ENCODE measurements around the gene BTN2A1. TPM values are rescaled to one million over a fixed set of nuclear protein-coding genes. Genes with fewer than 3 reads are reported as not detected.
"Not testable (repeated sequence)": the region's sequence is repeated elsewhere in the genome, so short reads cannot be mapped to it uniquely, and the experiment has no call there.

Gene BTN2A1
- total RNA-seq, 2 experiments from 2014 or later, result 15.4 to 23.4 TPM

GRCh38 chr6:26502165-26502564 is 44.4 kb downstream of the BTN2A1 start:
- Histone ChIP-seq H3K4me3 (ENCODE audit: low read depth, low read length, poor library complexity, severe bottlenecking) (peak overlapping the region; percentile 53), H3K4me2 (ENCODE audit: low read length) (peak overlapping the region; percentile 88), H3K4me1 (ENCODE audit: insufficient read depth, low read length, poor library complexity, severe bottlenecking) (peaks cover 64% of the 10 kb centered on the region), H3K9me3 (ENCODE audit: low read length) (peaks cover 4% of the 10 kb centered on the region; the same call in 1 of the 2 replicates), H3K36me3 (ENCODE audit: insufficient read depth, low read length) (no peaks in the 10 kb centered on the region), H3K79me2 (ENCODE audit: insufficient read depth, low read depth, low read length) (no peaks in the 10 kb centered on the region), H2AFZ (ENCODE audit: low read length) (peak overlapping the region; percentile 57; the same call in 1 of the 2 replicates), H3K27ac (ENCODE audit: low read depth, low read length, poor library complexity, severe bottlenecking) (peak overlapping the region; percentile 98), H3K9me2 (ENCODE audit: insufficient read depth, low read length) (no peaks in the 10 kb centered on the region), H4K20me1 (ENCODE audit: insufficient read depth, low read length) (no peaks in the 10 kb centered on the region)
- BruUV-seq (replicated peaks), result no TSS peak
- intact Hi-C loops (cut with micrococcal nuclease; ENCODE audit: unreplicated experiment), result loop anchor here (2.0 kb wide), 1 partner anchor 35 kb away; no protein-coding TSS in a partner anchor
- DNase-seq (ENCODE audit: low spot score), result peak; percentile 92
- CTCF ChIA-PET (ENCODE audit: unreplicated experiment), result interaction anchor here (1.0 to 1.1 kb wide), 2 partner anchors 17 to 18 kb away, joined by 3 to 4 read pairs; no protein-coding TSS in a partner anchor
- POLR2A ChIA-PET, result interaction anchor here (0.7 to 5.0 kb wide), 12 partner anchors 10 to 343 kb away, joined by 3 to 32 read pairs (median 13); partner anchors contain the start of gene HMGN4
- no peak for TF ChIP-seq EZH2phosphoT487 (IDR thresholded peaks at IDR 0.05; ENCODE audit: borderline replicate concordance, low read depth, low read length)
- TF ChIP-seq CTCF (conservative IDR thresholded peaks at IDR 0.05; ENCODE audit: low read length), result no peak

- no peaks in the 10 kb centered on the region for H3K9me2 ChIP-seq (ENCODE audit: insufficient read depth, low read length)
- TF ChIP-seq EZH2phosphoT487 (IDR thresholded peaks at IDR 0.05; ENCODE audit: borderline replicate concordance, low read depth, low read length), result no peak
- no peak for TF ChIP-seq CTCF (conservative IDR thresholded peaks at IDR 0.05; ENCODE audit: low read length)
- peaks cover 60% of the 10 kb centered on the region for H3K4me1 ChIP-seq (ENCODE audit: insufficient read depth, low read length, poor library complexity, severe bottlenecking)
- no peaks in the 10 kb centered on the region for H3K36me3 ChIP-seq (ENCODE audit: insufficient read depth, low read length)
- peak overlapping the region; percentile 98 for H3K27ac ChIP-seq (ENCODE audit: low read depth, low read length, poor library complexity, severe bottlenecking)
- peaks cover 4% of the 10 kb centered on the region; the same call in 1 of the 2 replicates for H3K9me3 ChIP-seq (ENCODE audit: low read length)
- peak overlapping the region; percentile 53 for H3K4me3 ChIP-seq (ENCODE audit: low read depth, low read length, poor library complexity, severe bottlenecking)
- peak overlapping the region; percentile 88 for H3K4me2 ChIP-seq (ENCODE audit: low read length)
- H4K20me1 ChIP-seq (ENCODE audit: insufficient read depth, low read length), result no peaks in the 10 kb centered on the region
- ChIA-PET CTCF (ENCODE audit: unreplicated experiment) (interaction anchor here (1.0 to 1.1 kb wide), 2 partner anchors 17 to 18 kb away, joined by 3 to 4 read pairs; no protein-coding TSS in a partner anchor), POLR2A (interaction anchor here (0.7 to 5.0 kb wide), 12 partner anchors 10 to 344 kb away, joined by 3 to 32 read pairs (median 18); partner anchors contain the start of gene HMGN4)
- no peaks in the 10 kb centered on the region for H3K79me2 ChIP-seq (ENCODE audit: insufficient read depth, low read depth, low read length)
- intact Hi-C loops (cut with micrococcal nuclease; ENCODE audit: unreplicated experiment), result loop anchor here (2.0 kb wide), 1 partner anchor 34 kb away; no protein-coding TSS in a partner anchor
- BruUV-seq (replicated peaks), result TSS peak; percentile 84
- peak overlapping the region; percentile 57; the same call in 1 of the 2 replicates for H2AFZ ChIP-seq (ENCODE audit: low read length)
- DNase-seq (ENCODE audit: low spot score), result no peak
Measured at GRCh38 chr6:26502626-26503025, 44.9 kb downstream of the BTN2A1 start.

GRCh38 chr6:26507658-26508057 is 49.9 kb downstream of the BTN2A1 start:
- ChIA-PET POLR2A (no interaction called here), CTCF (ENCODE audit: unreplicated experiment) (no interaction called here)
- BruUV-seq (replicated peaks), result no TSS peak
- no peaks in the 10 kb centered on the region for H4K20me1 ChIP-seq (ENCODE audit: insufficient read depth, low read length)
- H3K27ac ChIP-seq (ENCODE audit: low read depth, low read length, poor library complexity, severe bottlenecking), result no peak overlapping the region
- intact Hi-C loops (cut with micrococcal nuclease; ENCODE audit: unreplicated experiment), result no loop called here
- H3K4me3 ChIP-seq (ENCODE audit: low read depth, low read length, poor library complexity, severe bottlenecking), result no peak overlapping the region
- H2AFZ ChIP-seq (ENCODE audit: low read length), result no peak overlapping the region
- H3K79me2 ChIP-seq (ENCODE audit: insufficient read depth, low read depth, low read length), result no peaks in the 10 kb centered on the region
- no peaks in the 10 kb centered on the region for H3K9me2 ChIP-seq (ENCODE audit: insufficient read depth, low read length)
- H3K4me1 ChIP-seq (ENCODE audit: insufficient read depth, low read length, poor library complexity, severe bottlenecking), result peaks cover 21% of the 10 kb centered on the region
- DNase-seq (ENCODE audit: low spot score), result no peak
- H3K4me2 ChIP-seq (ENCODE audit: low read length), result no peak overlapping the region
- no peaks in the 10 kb centered on the region for H3K36me3 ChIP-seq (ENCODE audit: insufficient read depth, low read length)
- no peaks in the 10 kb centered on the region for H3K9me3 ChIP-seq (ENCODE audit: low read length)
- no peak for TF ChIP-seq EZH2phosphoT487 (IDR thresholded peaks at IDR 0.05; ENCODE audit: borderline replicate concordance, low read depth, low read length)
- TF ChIP-seq CTCF (conservative IDR thresholded peaks at IDR 0.05; ENCODE audit: low read length), result no peak

- H3K9me3 ChIP-seq (ENCODE audit: low read length); BruUV-seq (replicated peaks); H3K27ac ChIP-seq (ENCODE audit: low read depth, low read length, poor library complexity, severe bottlenecking); POLR2A ChIA-PET; DNase-seq (ENCODE audit: low spot score); H2AFZ ChIP-seq (ENCODE audit: low read length); H3K4me1 ChIP-seq (ENCODE audit: insufficient read depth, low read length, poor library complexity, severe bottlenecking); H3K9me2 ChIP-seq (ENCODE audit: insufficient read depth, low read length); H3K36me3 ChIP-seq (ENCODE audit: insufficient read depth, low read length); intact Hi-C loops (cut with micrococcal nuclease; ENCODE audit: unreplicated experiment); H3K4me3 ChIP-seq (ENCODE audit: low read depth, low read length, poor library complexity, severe bottlenecking); H3K79me2 ChIP-seq (ENCODE audit: insufficient read depth, low read depth, low read length); H3K4me2 ChIP-seq (ENCODE audit: low read length); H4K20me1 ChIP-seq (ENCODE audit: insufficient read depth, low read length): not testable (repeated sequence)
- CTCF ChIA-PET (ENCODE audit: unreplicated experiment), result interaction anchor here (0.6 kb wide), 1 partner anchor 354 kb away, joined by 3 read pairs; no protein-coding TSS in a partner anchor
Measured at GRCh38 chr6:26511033-26511432, 53.3 kb downstream of the BTN2A1 start.
